Hypothalamus (tissue), 51 donors: Measurements from ENCODE around the gene PRC1.

Experiments
- DNase-seq, 51 donors: peaks; one replicate each; lab custom pipeline; 2025; lab: John Stamatoyannopoulos, UW

The PRC1 gene

GRCh38 chr15:90956274-90957030 is 37.9 kb downstream of the PRC1 start:
- peak in 45 of 51 donors; percentile 18 to 81 (median 53) for DNase-seq

- no peak for DNase-seq
These were observed 38.6 kb downstream of the PRC1 start for GRCh38 chr15:90955624-90956273.

- DNase-seq, result peak; percentile 44 to 95 (median 88)
These were observed 39.4 kb downstream of the PRC1 start, which contains the start of gene RCCD1 for GRCh38 chr15:90954712-90955623. RCCD1 (plus strand) TSS chr15:90954884; CDS start chr15:90956735, 1,851 bp downstream.

GRCh38 chr15:90953947-90954711 is 40.2 kb downstream of the PRC1 start:
- no peak for DNase-seq

GRCh38 chr15:90952901-90953677 is 41.2 kb downstream of the PRC1 start:
- no peak for DNase-seq

GRCh38 chr15:90950676-90951075 is 43.7 kb downstream of the PRC1 start:
- DNase-seq, result no peak

GRCh38 chr15:90949979-90950675 is 44.2 kb downstream of the PRC1 start:
- no peak for DNase-seq

- no peak for DNase-seq
These were observed 45.8 kb downstream of the PRC1 start for GRCh38 chr15:90948506-90948905.

- DNase-seq, result no peak
These were observed 46.6 kb downstream of the PRC1 start for GRCh38 chr15:90947577-90948357.

GRCh38 chr15:90946941-90947576 is 47.3 kb downstream of the PRC1 start:
- no peak for DNase-seq

GRCh38 chr15:90946538-90946937 is 47.8 kb downstream of the PRC1 start:
- no peak for DNase-seq

- no peak for DNase-seq
These were observed 49.2 kb downstream of the PRC1 start for GRCh38 chr15:90945091-90945490.

GRCh38 chr15:90942354-90943120 is 51.8 kb downstream of the PRC1 start:
- no peak for DNase-seq

- DNase-seq, result no peak
These were observed 53.3 kb downstream of the PRC1 start for GRCh38 chr15:90941038-90941437.

- DNase-seq, result no peak
These were observed 54.6 kb downstream of the PRC1 start for GRCh38 chr15:90939756-90940155.

- no peak for DNase-seq
These were observed 56.1 kb downstream of the PRC1 start for GRCh38 chr15:90938261-90938660.

- DNase-seq, result no peak
These were observed 57.5 kb downstream of the PRC1 start for GRCh38 chr15:90936823-90937222.
